Astrocyte (in vitro differentiated cells and primary cell): ENCODE data around the gene SLC1A3. TPM values are rescaled to one million over a fixed set of nuclear protein-coding genes. Genes with fewer than 3 reads are reported as not detected.
"Not testable (repeated sequence)": the region's sequence is repeated elsewhere in the genome, so short reads cannot be mapped to it uniquely, and the experiment has no call there.

Source experiments
- DNase-seq: peaks from one replicate; pipeline ENCODE4 v3.0.0-alpha.2; 2010; ENCODE audit warnings: low read depth
- FAIRE-seq: peaks from 2 replicates; lab custom pipeline; 2011; peaks lifted over from hg19 to GRCh38; lab: Jason Lieb, UNC
- H2AFZ ChIP-seq: 2 replicates; pipeline ENCODE4 v1.6.0; 2012; ENCODE audit warnings: low read depth, low read length, inconsistent platforms
- H3K27ac ChIP-seq: 2 replicates; pipeline ENCODE4 v1.5.1; 2011; ENCODE audit warnings: low read depth, low read length, inconsistent platforms
- H3K27me3 ChIP-seq: 2 replicates; pipeline ENCODE4 v1.6.0; 2011; ENCODE audit warnings: low read length, inconsistent platforms; ENCODE audit not compliant: insufficient read depth
- H3K36me3 ChIP-seq: 2 replicates; pipeline ENCODE4 v1.5.1; 2011; ENCODE audit warnings: low read length, inconsistent platforms; ENCODE audit not compliant: insufficient read depth
- H3K4me1 ChIP-seq: 2 replicates; pipeline ENCODE4 v1.5.1; 2011; ENCODE audit warnings: low read length, inconsistent platforms; ENCODE audit not compliant: insufficient read depth
- H3K4me2 ChIP-seq: 2 replicates; pipeline ENCODE4 v1.6.0; 2012; ENCODE audit warnings: low read length, inconsistent platforms
- H3K4me3 ChIP-seq: 2 replicates; pipeline ENCODE4 v1.5.1; 2011; ENCODE audit warnings: low read depth, mild to moderate bottlenecking, low read length, inconsistent platforms; ENCODE audit not compliant: insufficient read depth
- H3K79me2 ChIP-seq: 2 replicates; pipeline ENCODE4 v1.6.0; 2012; ENCODE audit warnings: mild to moderate bottlenecking, low read length, inconsistent platforms; ENCODE audit not compliant: insufficient read depth
- H3K9ac ChIP-seq: 2 replicates; pipeline ENCODE4 v1.6.0; 2012; ENCODE audit warnings: mild to moderate bottlenecking, low read length, inconsistent platforms
- H3K9me3 ChIP-seq: 2 replicates; pipeline ENCODE4 v1.5.1; 2012; ENCODE audit warnings: low read depth, mild to moderate bottlenecking, low read length, inconsistent platforms; ENCODE audit not compliant: insufficient read depth
- H4K20me1 ChIP-seq: 2 replicates; pipeline ENCODE4 v1.6.0; 2012; ENCODE audit warnings: low read length, inconsistent platforms; ENCODE audit not compliant: insufficient read depth
- H3K27ac Mint-ChIP-seq: one replicate; pipeline ENCODE4 v1.8.0; 2021; ENCODE audit warnings: mild to moderate bottlenecking, mixed read lengths; ENCODE audit not compliant: unreplicated experiment
- H3K27me3 Mint-ChIP-seq: one replicate; pipeline ENCODE4 v1.8.0; 2021; ENCODE audit warnings: low read depth, mixed read lengths; ENCODE audit not compliant: unreplicated experiment
- H3K36me3 Mint-ChIP-seq: one replicate; pipeline ENCODE4 v1.8.0; 2021; ENCODE audit warnings: low read depth, mixed read lengths; ENCODE audit not compliant: unreplicated experiment
- H3K4me1 Mint-ChIP-seq: one replicate; pipeline ENCODE4 v1.8.0; 2021; ENCODE audit warnings: low read depth, mixed read lengths; ENCODE audit not compliant: unreplicated experiment
- H3K4me3 Mint-ChIP-seq: one replicate; pipeline ENCODE4 v1.8.0; 2021; ENCODE audit warnings: mild to moderate bottlenecking, moderate library complexity, mixed read lengths; ENCODE audit not compliant: unreplicated experiment
- H3K9me3 Mint-ChIP-seq: one replicate; pipeline ENCODE4 v1.8.0; 2021; ENCODE audit warnings: mild to moderate bottlenecking, mixed read lengths; ENCODE audit not compliant: unreplicated experiment
- CTCF ChIP-seq: IDR thresholded peaks from 2 replicates; pipeline ENCODE4 v1.5.1; 2011; ENCODE audit warnings: low read depth, mild to moderate bottlenecking, inconsistent platforms, low read length, moderate library complexity; ENCODE audit not compliant: insufficient read depth
- EZH2 ChIP-seq: IDR thresholded peaks from 2 replicates; pipeline ENCODE4 v1.6.1; 2012; ENCODE audit warnings: mild to moderate bottlenecking, low read length, inconsistent platforms; ENCODE audit not compliant: insufficient read depth
- total RNA-seq: library from RNA; stranded (reverse); gene quantifications from 2 replicates; pipeline ENCODE4 v1.2.1, GENCODE V29; 2021

Gene SLC1A3
- total RNA-seq, 1 donor from 2014 or later, result 23.8 TPM

- Histone ChIP-seq H3K27ac (no peak overlapping the region), H3K4me1 (no peaks in the 10 kb centered on the region), H3K36me3 (no peaks in the 10 kb centered on the region), H4K20me1 (no peaks in the 10 kb centered on the region), H3K4me3 (no peak overlapping the region), H3K79me2 (no peaks in the 10 kb centered on the region), H3K9ac (no peak overlapping the region), H3K27me3 (no peaks in the 10 kb centered on the region), H3K9me3 (no peaks in the 10 kb centered on the region), H2AFZ (peak overlapping the region; percentile 7), H3K4me2 (no peak overlapping the region)
- FAIRE-seq (no peak), DNase-seq (no peak)
- TF ChIP-seq CTCF, result no peak
- no peak for TF ChIP-seq EZH2
- Mint-ChIP-seq H3K27ac (no peak overlapping the region), H3K4me3 (no peak overlapping the region), H3K27me3 (peaks cover 11% of the 10 kb centered on the region), H3K4me1 (no peaks in the 10 kb centered on the region), H3K36me3 (no peaks in the 10 kb centered on the region), H3K9me3 (no peaks in the 10 kb centered on the region)
Measured at GRCh38 chr5:36584009-36584875, 22.2 kb upstream of the SLC1A3 start.

GRCh38 chr5:36585701-36586100 lies 20.7 kb upstream of the SLC1A3 start:
- no peak for DNase-seq
- no peak overlapping the region for H3K4me3 ChIP-seq
- H3K36me3 ChIP-seq, result no peaks in the 10 kb centered on the region
- H3K4me2 ChIP-seq, result no peak overlapping the region
- Mint-ChIP-seq H3K27ac (no peak overlapping the region), H3K4me3 (no peak overlapping the region), H3K27me3 (peaks cover 11% of the 10 kb centered on the region), H3K9me3 (no peaks in the 10 kb centered on the region), H3K36me3 (no peaks in the 10 kb centered on the region), H3K4me1 (no peaks in the 10 kb centered on the region)
- no peaks in the 10 kb centered on the region for H3K79me2 ChIP-seq
- FAIRE-seq, result no peak
- H3K9me3 ChIP-seq, result no peaks in the 10 kb centered on the region
- no peak overlapping the region for H3K27ac ChIP-seq
- H3K9ac ChIP-seq, result no peak overlapping the region
- H2AFZ ChIP-seq, result no peak overlapping the region
- no peaks in the 10 kb centered on the region for H3K4me1 ChIP-seq
- TF ChIP-seq CTCF, result no peak
- TF ChIP-seq EZH2, result no peak
- H4K20me1 ChIP-seq, result no peaks in the 10 kb centered on the region
- no peaks in the 10 kb centered on the region for H3K27me3 ChIP-seq

DNA sequence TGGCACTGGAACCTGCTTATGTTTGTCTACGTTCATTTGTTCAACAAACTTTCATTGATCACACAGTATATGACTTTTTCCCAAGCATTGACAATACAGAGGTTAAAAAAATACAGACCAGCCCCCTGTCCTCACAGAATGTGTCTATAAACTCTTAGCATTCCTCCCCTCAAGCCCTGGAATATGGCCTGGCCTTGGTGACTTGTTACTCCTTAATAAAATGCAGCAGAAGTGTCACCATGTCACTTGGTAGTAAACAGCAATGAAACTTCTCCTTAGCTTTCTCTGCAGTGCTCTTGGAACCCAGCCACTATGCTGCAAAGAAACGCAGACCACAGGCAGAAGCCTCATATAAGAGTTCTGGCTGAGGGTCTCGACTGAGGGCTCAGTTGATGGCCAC lies 19.1 kb upstream of the SLC1A3 start:
- no peaks in the 10 kb centered on the region for H3K36me3 Mint-ChIP-seq
- Histone ChIP-seq H3K27ac (no peak overlapping the region), H3K4me1 (no peaks in the 10 kb centered on the region), H3K27me3 (no peaks in the 10 kb centered on the region), H4K20me1 (no peaks in the 10 kb centered on the region), H3K79me2 (no peaks in the 10 kb centered on the region), H2AFZ (no peak overlapping the region), H3K4me3 (no peak overlapping the region), H3K9me3 (no peaks in the 10 kb centered on the region), H3K4me2 (no peak overlapping the region), H3K36me3 (no peaks in the 10 kb centered on the region), H3K9ac (no peak overlapping the region)
- H3K9me3 Mint-ChIP-seq, result no peaks in the 10 kb centered on the region
- DNase-seq (no peak), FAIRE-seq (no peak)
- no peak for TF ChIP-seq CTCF
- no peak for TF ChIP-seq EZH2
- peaks cover 11% of the 10 kb centered on the region for H3K27me3 Mint-ChIP-seq
- no peak overlapping the region for H3K4me3 Mint-ChIP-seq
- H3K27ac Mint-ChIP-seq, result no peak overlapping the region
- no peaks in the 10 kb centered on the region for H3K4me1 Mint-ChIP-seq

DNA sequence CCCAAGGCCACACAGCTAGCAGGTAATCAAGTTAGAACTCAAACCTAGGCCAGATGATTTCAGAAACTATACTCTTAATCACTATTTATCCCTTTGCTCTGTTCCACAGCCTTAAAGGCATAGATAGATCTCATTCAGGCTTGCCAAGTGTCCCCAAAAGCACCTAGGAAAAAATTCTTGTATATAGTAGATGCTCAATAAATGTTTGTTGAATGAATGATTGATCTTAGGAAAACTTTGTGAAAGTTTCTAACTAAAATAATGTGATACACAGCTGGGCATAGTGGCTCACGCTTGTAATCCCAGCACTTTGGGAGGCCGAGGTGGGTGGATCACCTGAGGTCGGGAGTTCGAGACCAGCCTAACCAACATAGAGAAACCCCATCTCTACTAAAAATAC lies 16.7 kb upstream of the SLC1A3 start:
- not testable (repeated sequence) for H3K9ac ChIP-seq, H3K4me3 ChIP-seq, H4K20me1 ChIP-seq, FAIRE-seq, H3K79me2 ChIP-seq, H3K4me2 ChIP-seq, H3K9me3 ChIP-seq, H3K36me3 ChIP-seq, H3K4me1 Mint-ChIP-seq, H3K27me3 Mint-ChIP-seq, H3K9me3 Mint-ChIP-seq, DNase-seq, H3K36me3 Mint-ChIP-seq, H3K4me3 Mint-ChIP-seq, H3K27ac ChIP-seq, H3K27me3 ChIP-seq, H2AFZ ChIP-seq, H3K27ac Mint-ChIP-seq, H3K4me1 ChIP-seq
